ENCODE measurements around the gene ZNF512. TPM values are rescaled to one million over a fixed set of nuclear protein-coding genes. Genes with fewer than 3 reads are reported as not detected.

The ZNF512 gene
- total and polyA plus RNA-seq, 12 donors = 12.8 to 82.5 (median 29.5) TPM

DNA sequence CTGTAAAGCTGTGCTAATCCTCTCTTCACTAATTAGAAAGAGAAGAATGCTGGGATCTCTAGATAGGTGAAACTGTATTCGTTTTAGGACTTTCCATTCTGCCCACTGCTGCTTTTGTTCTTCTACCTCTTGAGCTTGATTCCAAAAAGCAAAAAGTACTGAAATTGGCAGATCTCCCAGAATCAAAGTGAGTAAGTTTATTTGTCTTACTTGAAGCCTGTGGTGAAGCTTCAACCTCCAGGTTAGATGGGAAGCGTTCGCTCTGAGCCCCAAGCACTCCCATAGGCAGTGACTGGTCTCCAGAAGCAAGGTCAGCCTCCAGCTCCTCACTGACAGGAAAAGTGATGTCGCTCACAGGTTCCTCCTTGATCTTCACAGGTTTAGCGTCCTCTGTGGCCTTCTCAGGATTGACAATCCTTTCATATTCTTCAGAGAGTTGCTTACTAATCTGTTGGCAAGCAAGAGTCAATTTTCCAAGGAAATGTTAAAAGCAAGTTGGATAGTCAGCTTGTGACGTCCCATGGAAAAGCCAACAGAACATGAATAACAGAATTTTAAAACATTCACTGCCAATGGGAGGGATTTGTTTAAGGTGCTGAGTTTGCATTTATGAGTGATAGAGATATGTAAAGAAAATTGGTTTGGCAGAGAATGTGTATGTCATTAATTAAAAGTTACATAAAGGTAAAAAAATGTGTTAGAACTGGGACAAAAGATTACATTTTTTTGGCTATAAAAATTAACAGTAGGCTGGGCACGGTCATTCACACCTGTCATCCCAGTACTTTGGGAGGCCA, 72.5 kb downstream of the ZNF512 start:
- intact Hi-C loops (cut with DNase I) = no loop called here
- no peaks in the 10 kb centered on the region for H3K4me1 ChIP-seq (replicated peaks in 1 of 2)
- no peak for TF ChIP-seq POLR2A (IDR thresholded peaks at IDR 0.05)
- TF ChIP-seq, protein P1, sequence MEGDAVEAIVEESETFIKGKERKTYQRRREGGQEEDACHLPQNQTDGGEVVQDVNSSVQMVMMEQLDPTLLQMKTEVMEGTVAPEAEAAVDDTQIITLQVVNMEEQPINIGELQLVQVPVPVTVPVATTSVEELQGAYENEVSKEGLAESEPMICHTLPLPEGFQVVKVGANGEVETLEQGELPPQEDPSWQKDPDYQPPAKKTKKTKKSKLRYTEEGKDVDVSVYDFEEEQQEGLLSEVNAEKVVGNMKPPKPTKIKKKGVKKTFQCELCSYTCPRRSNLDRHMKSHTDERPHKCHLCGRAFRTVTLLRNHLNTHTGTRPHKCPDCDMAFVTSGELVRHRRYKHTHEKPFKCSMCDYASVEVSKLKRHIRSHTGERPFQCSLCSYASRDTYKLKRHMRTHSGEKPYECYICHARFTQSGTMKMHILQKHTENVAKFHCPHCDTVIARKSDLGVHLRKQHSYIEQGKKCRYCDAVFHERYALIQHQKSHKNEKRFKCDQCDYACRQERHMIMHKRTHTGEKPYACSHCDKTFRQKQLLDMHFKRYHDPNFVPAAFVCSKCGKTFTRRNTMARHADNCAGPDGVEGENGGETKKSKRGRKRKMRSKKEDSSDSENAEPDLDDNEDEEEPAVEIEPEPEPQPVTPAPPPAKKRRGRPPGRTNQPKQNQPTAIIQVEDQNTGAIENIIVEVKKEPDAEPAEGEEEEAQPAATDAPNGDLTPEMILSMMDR (IDR thresholded peaks at IDR 0.05) = no peak
- H3K27me3 ChIP-seq = no peaks in the 10 kb centered on the region
- peak in 3 of 7 donors; percentile 13 to 47 (median 45) for DNase-seq
- H3K27ac ChIP-seq = peak overlapping the region in 1 of 5 donors; percentile 26
- H3K36me3 ChIP-seq (replicated peaks in 1 of 2) = peaks cover 0 to 86% of the 10 kb centered on the region in 2 donors
- 78 to 81% (median 79%) methylated on average over 7 of the region's 7 CpGs for WGBS, 4 donors
- H3K4me3 ChIP-seq = no peak overlapping the region
- no peaks in the 10 kb centered on the region for H3K9me3 ChIP-seq (replicated peaks in 1 of 3)

DNA sequence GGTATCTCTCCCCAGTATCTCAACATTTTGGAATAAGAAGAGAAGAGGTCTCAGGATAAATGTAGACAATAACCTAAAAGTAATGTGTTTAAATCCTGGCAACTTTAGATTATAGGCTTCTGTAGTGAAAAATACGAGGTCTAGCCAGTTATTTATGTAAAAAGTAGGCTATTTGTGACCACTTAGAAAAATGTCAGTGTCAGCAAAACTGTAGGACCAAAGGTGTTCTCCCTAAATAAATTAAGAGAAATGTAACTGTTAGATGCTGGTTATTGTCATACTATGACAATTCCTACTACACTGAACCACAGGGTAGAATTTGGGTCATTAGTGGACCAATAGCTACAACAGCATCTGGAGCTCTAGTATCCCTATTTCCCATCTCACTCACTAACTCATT, 78.5 kb downstream of the ZNF512 start:
- Histone ChIP-seq H3K27me3 (no peaks in the 10 kb centered on the region), H3K4me1 (replicated peaks in 1 of 2) (peaks cover 16 to 31% of the 10 kb centered on the region in 2 donors), H3K4me3 (no peak overlapping the region), H3K9me3 (replicated peaks in 1 of 3) (no peaks in the 10 kb centered on the region), H3K36me3 (replicated peaks in 1 of 2) (peaks cover 0 to 41% of the 10 kb centered on the region in 2 donors), H3K27ac (no peak overlapping the region)
- WGBS, 4 donors = 79 to 92% (median 84%) methylated on average over 1 of the region's 1 CpG
- no peak for DNase-seq
- intact Hi-C loops (cut with DNase I) = no loop called here
- no peak for TF ChIP-seq POLR2A (IDR thresholded peaks at IDR 0.05)
- TF ChIP-seq, protein P1 (IDR thresholded peaks at IDR 0.05) = no peak

DNA sequence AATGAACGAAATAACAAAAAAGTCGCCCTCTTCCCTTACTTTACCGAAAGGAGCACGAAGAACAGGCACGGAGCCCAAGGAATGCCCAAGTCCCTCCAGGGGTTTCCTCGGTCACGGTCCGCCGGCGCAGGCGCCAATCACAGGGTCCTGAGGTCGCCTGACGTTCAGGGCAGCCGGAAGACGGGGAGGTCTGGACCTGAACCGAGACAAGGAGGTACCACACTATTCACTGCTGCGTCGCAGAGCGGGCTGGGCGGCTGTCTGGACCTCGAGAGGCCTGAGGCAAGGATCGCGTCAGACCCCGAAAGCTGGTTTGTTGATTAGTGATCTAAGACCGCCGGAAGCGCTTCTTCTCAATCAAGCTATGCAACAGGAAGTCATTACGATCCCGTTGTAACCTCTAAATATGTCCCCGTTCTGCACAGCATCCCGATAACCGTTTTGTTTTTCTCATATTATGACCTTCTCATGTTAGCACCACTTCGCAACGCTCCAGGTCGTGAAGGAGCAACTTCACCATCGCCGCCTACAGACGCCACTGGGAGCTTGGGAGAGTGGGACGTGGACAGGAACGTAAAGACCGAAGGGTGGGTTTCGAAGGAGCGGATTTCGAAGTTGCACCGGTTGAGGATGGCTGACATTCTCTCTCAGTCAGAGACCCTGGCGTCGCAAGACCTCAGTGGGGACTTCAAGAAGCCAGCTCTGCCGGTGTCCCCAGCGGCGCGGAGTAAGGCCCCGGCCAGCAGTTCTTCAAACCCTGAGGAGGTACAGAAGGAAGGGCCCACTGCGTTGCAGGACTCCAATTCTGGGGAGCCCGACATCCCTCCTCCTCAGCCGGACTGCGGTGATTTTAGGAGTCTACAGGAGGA, 80.7 kb downstream of the ZNF512 start, which contains the start of the genes SLC4A1AP and SUPT7L:
Gene SLC4A1AP (plus strand): TSS at position 605 of the 869 bp plus-strand sequence. CDS start 26 bp downstream, at position 631.
Gene SUPT7L (minus strand): TSS at position 330 of the 869 bp plus-strand sequence. CDS start 1,422 bp downstream, outside the sequence.
- H3K27ac ChIP-seq = peak within 1 kb of the TSS; percentile 45 to 97 (median 77)
- WGBS, 4 donors = 0 to 1% (median 0%) methylated on average over 27 to 56 of the region's 56 CpGs
- DNase-seq = peak; percentile 67 to 89 (median 71)
- H3K36me3 ChIP-seq (replicated peaks in 1 of 2) = peaks cover 0 to 48% of the 10 kb centered on the region in 2 donors
- TF ChIP-seq, protein P1 (IDR thresholded peaks at IDR 0.05) = peak in 2 of 6 experiments; percentile 12
- peak; percentile 45 to 47 for TF ChIP-seq POLR2A (IDR thresholded peaks at IDR 0.05)
- intact Hi-C loops (cut with DNase I) = no loop called here
- no peaks in the 10 kb centered on the region for H3K27me3 ChIP-seq
- peak within 1 kb of the TSS; percentile 51 to 96 (median 84) for H3K4me3 ChIP-seq
- no peaks in the 10 kb centered on the region for H3K9me3 ChIP-seq (replicated peaks in 1 of 3)
- peaks cover 16 to 43% of the 10 kb centered on the region in 2 donors for H3K4me1 ChIP-seq (replicated peaks in 1 of 2)

DNA sequence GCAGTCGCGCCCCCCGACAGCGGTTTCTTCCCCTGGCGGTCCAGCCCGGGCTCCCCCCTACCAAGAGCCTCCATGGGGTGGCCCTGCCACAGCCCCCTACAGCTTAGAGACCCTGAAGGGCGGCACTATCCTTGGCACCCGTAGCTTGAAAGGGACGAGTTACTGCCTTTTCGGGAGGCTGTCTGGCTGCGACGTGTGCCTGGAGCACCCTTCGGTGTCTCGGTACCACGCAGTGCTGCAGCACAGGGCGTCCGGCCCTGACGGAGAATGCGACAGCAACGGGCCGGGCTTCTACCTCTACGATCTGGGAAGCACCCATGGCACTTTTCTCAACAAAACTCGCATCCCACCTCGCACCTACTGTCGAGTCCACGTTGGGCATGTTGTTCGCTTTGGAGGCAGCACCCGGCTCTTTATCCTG, 81.3 kb downstream of the ZNF512 start:
- Histone ChIP-seq H3K27me3 (no peaks in the 10 kb centered on the region), H3K4me3 (peak overlapping the region; percentile 51 to 96 (median 84)), H3K27ac (peak overlapping the region; percentile 45 to 97 (median 77)), H3K9me3 (replicated peaks in 1 of 3) (no peaks in the 10 kb centered on the region), H3K4me1 (replicated peaks in 1 of 2) (peaks cover 16 to 43% of the 10 kb centered on the region in 2 donors), H3K36me3 (replicated peaks in 1 of 2) (peaks cover 0 to 52% of the 10 kb centered on the region in 2 donors)
- DNase-seq = no peak
- intact Hi-C loops (cut with DNase I) = no loop called here
- TF ChIP-seq POLR2A (IDR thresholded peaks at IDR 0.05) = no peak
- TF ChIP-seq, protein P1 (IDR thresholded peaks at IDR 0.05) = no peak
- WGBS, 4 donors = 3 to 18% (median 4%) methylated on average over 7 to 28 of the region's 28 CpGs
